Left cardiac atrium (tissue), 4 donors: ENCODE measurements around the gene BPGM. TPM values are rescaled to one million over a fixed set of nuclear protein-coding genes. Genes with fewer than 3 reads are reported as not detected.

Experiments
- ATAC-seq, 2 donors: fragments of 200-7000 bp; cut with Tn5 transposase; one replicate each; pipeline ENCODE4 v1.9.1; 2020; ENCODE audit warnings: mild to moderate bottlenecking in 2 of 2, moderate library complexity in 2 of 2
- DNase-seq: peaks from one replicate; pipeline ENCODE4 v3.0.0-alpha.2; 2020
- intact Hi-C, 2 donors: fragments of 100-400 bp; cut with DNase I; formaldehyde crosslinking; loops; one replicate each; pipeline versions ENCODE4 v1.14.1 to v1.15.1; 2022 to 2023
- total RNA-seq, 2 donors: library from RNA; stranded (reverse); fragmentation: NEBNext Ultra II Directional; extraction: Animal tissue kit (Norgen Biotek cat#: 25700); gene quantifications; one replicate each; pipeline ENCODE4 v1.2.1, GENCODE V29; 2021
- donor health status: DM: no; HTN: yes; CAD: no.
- donor health status: DM: no; HTN: yes; CAD: no; lungs with severe emphysema.
- donor health status: DM: yes; HTN: yes; CAD: no.
- donor health status: Dilated cardiomyopathy.

The BPGM gene
- total RNA-seq, 2 donors from 2014 or later: 12.1 to 15.8 TPM

DNA sequence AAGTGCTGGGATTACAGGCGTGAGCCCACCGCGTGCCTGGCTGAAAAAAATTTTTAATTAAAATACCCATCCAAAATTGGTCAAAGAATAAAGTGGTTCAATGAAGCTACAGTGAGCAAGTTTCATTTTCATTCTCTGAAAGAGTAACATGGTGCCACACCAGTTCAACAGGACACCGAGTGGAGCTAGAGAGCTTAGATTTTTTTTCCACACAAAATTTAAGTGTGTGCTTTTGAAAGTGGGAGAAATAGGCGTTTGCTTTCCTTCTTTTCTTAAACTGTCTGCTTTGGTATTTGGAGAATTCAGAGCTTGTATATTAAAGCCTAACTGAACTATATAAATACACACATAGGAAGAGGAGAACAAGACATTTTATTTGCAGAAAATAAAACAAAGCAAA, 43.4 kb downstream of the BPGM start:
- intact Hi-C loops: loop anchor here in 1 of 2 donors (5.0 kb wide), 1 partner anchor 262 kb away; no protein-coding TSS in a partner anchor
- DNase-seq (no peak), ATAC-seq (peak; percentile 81 to 82)

DNA sequence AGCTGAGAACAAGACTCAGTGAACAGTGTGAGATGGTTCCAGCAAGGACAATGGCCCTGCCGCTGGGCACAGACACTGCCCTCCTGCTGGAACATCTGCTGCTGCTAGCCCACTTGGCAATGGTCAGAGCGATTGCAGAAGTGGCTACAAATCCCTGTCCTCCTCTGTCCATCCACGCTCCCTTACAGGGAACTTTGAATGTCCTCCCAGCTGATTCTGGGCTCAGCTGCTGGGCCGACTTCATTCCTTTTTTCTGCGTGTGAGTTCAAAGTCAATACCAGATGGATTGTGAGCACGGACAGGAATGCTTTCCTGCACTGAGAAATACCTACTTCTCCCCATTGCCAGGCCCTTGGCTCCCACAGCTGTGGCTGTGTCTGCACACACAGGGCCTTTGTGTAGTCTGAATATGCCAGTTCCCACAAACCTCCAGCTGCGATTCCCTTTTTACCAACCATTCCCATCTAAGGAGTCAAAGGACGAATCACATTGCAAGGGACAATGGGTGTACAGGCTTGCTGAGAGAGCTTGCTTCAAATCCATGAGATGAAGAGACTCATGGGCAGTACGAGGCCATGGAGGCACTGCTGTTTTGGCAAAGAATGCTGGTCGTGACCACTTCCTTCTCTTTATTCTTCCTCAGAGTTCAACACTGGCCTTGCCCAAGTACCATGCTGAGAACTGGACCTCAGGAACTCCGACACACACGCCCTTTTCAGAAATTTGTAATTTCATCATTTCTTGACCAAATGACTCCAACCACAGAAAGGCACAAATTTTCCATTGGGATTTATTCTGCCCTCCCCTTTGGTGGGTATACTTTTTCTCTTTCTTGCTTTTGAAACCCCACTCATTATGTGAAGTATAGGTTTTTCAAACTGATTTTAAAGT, 44.2 kb downstream of the BPGM start:
- intact Hi-C loops: loop anchor here in 1 of 2 donors (5.0 kb wide), 1 partner anchor 261 kb away; no protein-coding TSS in a partner anchor
- no peak for DNase-seq
- peak; percentile 5 to 32 for ATAC-seq

DNA sequence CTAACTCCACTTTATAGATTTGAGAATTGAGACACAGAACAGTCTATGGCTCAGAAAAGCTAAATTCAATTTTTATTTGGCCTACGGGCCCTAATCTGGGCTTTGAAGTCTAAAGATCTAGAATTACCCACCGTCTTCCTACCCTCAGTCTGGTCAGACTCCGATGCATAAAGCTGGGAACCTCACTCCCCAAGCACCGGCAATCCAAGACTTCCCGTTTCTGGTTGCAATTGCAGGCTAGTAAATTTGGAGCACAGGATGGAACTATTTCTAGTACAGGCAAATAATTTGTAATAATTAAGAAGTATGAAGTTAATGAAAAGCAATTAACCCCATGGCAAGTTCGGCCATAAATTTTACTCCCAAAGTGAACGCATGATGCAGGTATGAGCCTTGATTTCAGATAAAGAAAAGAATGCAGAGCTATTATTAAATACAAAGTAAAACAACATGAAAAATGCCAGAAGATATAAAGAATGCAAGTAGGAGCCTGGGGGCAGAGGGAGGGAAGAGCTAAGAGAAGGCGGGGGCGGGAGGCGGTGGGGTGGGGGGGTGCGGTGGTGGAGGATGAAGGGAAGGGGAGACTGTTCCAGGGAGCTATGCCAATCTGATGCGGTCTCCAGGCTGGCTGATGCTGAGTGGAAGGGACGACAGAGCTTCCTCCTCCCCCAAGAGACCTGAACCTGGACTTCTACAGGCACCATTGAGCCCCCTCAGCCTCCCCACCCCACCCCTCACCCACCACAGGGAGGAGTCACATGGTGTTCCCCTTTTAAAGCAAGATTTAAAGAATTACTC, 45.1 kb downstream of the BPGM start:
- DNase-seq: no peak
- peak; percentile 7 to 24 for ATAC-seq
- intact Hi-C loops: loop anchor here in 1 of 2 donors (5.0 kb wide), 1 partner anchor 261 kb away; no protein-coding TSS in a partner anchor

DNA sequence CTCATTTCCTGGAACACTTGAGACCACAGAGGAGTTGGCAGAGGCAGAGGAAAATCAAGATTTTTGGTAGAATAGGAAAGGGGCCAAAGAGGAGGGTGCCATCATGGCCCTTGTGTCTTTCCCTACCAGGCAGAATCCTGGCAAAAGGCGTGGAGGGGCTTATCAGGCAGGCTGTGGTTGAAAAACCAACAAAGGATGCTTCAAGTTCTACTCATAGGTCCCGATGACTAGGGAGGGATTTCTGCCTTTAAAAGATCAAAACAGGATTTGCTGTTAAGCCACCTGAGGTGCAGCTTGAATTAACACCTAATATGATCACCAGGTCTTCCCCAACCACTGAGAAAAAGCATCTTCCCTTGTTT, 45.7 kb downstream of the BPGM start:
- DNase-seq (no peak), ATAC-seq (peak in 1 of 2 donors; percentile 3)
- intact Hi-C loops: loop anchor here in 1 of 2 donors (5.0 kb wide), 1 partner anchor 260 kb away; no protein-coding TSS in a partner anchor

DNA sequence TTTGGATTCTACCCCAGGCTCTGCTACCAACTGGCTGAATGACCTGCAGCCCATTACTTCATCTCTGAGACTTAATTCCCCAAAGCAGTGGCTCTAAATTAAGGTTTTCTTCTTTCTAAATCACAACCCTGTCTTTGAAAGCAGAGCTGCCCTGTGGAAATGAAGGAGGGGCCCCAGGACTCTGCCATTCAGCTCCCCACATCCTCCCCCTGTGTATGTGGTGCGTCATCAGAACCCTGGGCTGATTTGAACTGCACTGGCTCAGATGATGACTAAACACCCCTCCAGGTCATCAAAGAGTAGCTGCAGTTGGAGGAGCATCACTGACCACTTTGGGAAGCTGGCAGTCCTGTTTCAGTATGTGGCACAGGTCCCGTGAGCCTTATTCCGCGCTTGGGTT, 46.6 kb downstream of the BPGM start:
- peak; percentile 51 for DNase-seq
- peak; percentile 48 to 58 for ATAC-seq
- intact Hi-C loops: loop anchor here in 1 of 2 donors (5.0 kb wide), 1 partner anchor 259 kb away; no protein-coding TSS in a partner anchor

DNA sequence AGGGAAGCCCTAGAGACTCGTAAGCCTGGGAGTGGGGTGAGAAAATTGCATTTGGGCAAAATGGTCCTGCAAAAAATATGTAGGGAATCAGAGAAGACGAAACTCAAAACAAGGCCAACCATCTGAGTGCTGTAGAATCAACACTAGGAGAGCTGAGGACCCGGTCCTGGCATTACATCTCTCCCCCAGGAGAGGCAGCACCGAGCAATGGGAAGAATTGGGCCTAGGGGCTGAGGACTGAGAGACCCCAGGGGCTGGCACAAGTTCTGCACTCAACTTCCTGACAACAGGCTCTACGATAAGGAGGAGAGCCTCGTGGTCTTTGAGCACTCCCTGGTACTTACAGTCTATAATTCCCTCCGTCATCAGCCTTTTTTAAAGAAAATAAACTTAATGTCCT, 47.6 kb downstream of the BPGM start:
- intact Hi-C loops: loop anchor here in 1 of 2 donors (5.0 kb wide), 1 partner anchor 258 kb away; no protein-coding TSS in a partner anchor
- ATAC-seq: no peak
- DNase-seq: no peak

DNA sequence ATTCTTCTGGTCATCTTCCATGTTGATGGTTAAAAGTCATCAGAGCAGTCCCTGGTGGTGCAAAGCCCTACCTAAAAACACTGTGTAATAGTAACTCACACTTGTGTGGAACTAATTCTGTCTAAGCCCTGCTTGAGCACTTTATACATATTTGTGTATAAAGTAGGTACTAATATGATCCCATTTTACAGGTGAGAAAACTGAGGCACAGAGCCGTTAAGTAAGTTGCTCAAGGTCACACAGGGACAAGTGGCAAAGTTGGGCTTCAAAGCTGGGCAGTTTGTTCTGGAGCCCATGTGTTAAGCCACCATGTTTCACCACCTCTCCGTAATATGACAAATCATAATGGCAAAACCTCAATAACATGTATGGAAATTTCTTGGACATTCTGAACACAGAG, 48.1 kb downstream of the BPGM start:
- intact Hi-C loops: loop anchor here in 1 of 2 donors (5.0 kb wide), 2 partner anchors 58 to 258 kb away; no protein-coding TSS in a partner anchor
- DNase-seq (no peak), ATAC-seq (no peak)

DNA sequence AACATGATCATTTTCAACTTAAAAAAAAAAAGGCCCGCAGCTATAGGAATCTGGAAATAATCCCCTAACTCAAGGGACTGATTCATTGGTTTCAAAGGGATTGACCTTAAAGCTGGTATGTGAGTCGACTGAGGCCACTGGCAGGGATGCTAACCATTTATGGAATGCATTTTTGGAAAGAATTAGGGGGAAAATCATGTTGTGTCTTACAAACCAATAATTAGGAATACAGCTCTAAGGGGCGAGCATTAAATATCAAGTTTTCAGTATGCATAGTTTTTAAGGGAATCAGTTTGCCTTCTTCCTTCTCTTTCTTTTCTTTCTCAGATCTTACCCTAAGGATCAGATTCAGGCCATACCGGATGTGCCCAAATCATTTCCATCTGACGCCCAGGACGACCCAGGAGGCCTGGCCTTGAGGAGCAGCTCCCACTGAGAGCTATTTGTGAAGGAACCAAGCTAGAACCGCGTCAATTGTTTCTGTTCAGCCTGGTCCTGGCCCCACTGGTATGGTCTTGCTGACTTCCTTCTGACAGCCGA, 48.7 kb downstream of the BPGM start:
- intact Hi-C loops: loop anchor here in 1 of 2 donors (5.0 kb wide), 1 partner anchor 57 kb away; no protein-coding TSS in a partner anchor
- no peak for DNase-seq
- ATAC-seq: peak in 1 of 2 donors; percentile 48

DNA sequence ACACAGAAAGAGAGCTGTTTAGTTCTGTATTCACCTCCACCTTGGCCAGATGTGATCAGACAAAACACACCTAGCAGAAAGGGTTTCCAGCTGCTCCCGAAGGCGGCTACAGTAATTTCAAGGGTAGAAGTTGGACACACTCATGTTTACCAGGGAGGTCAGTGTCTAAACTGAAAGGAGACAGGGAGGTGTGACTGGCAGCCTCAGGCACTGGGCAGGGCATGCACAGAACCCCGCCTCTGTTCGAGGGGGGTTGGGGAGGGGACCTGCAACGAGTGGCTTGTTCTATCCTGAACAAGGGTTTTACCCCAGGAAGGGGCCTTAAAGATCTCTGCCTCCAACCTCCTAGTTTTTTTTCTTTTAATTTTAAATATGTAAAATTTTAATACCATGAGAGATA, 49.6 kb downstream of the BPGM start:
- DNase-seq (no peak), ATAC-seq (peak; percentile 38 to 50)
- intact Hi-C loops: loop anchor here in 1 of 2 donors (5.0 kb wide), 1 partner anchor 56 kb away; no protein-coding TSS in a partner anchor

DNA sequence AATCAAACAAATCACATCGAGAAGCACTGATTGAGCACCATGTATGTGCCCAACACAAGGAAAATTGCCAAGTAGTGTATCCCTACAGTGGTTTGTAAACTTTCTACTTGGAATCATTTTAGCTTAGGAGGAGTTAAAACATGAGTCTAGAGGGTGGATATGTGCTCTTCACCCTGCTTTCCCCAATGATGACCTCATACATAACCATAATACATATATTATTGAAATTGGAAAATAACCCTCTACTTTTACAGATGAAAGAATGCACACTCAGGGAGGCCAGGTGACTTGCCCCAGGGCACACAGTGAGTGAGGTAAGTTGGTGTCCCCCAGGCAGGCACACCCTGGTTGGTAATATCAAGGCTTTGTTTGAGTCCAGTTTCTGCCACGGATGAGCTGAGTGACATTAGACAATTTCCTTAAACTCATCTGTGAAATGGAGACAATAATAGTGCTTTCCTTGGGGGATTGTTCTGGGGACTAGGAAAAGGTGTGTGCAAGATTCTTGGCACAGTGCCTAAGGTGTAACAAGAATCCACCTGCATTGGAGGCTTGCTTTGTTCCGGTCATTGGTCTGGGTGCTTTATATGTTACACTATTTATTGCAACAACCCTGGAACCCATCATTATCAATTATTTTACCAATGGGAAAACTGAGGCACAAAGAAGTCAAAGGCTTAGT, 50.7 kb downstream of the BPGM start:
- intact Hi-C loops: loop anchor here in 1 of 2 donors (5.0 kb wide), 1 partner anchor 55 kb away; no protein-coding TSS in a partner anchor
- ATAC-seq (no peak), DNase-seq (no peak)

DNA sequence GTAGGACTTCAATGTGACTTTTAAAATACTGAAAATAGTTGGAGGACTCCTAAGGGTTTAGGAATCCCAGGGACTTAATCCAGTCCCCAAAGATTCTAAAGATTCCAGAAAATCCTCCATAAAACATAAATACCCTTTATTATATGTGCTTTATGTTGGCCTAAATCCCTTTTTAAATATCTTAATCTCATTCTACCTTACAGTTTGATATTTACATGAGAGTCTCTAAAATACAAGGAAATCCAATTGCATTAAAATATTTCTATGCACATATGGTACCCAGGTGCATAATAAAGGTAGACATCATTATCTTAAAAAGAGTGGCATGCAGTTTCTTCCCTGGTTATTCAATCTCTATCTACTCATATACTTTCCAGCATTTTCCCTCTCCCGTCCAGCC, 51.8 kb downstream of the BPGM start:
- ATAC-seq (no peak), DNase-seq (no peak)
- intact Hi-C loops: loop anchor here in 1 of 2 donors (5.0 kb wide), 1 partner anchor 54 kb away; no protein-coding TSS in a partner anchor

DNA sequence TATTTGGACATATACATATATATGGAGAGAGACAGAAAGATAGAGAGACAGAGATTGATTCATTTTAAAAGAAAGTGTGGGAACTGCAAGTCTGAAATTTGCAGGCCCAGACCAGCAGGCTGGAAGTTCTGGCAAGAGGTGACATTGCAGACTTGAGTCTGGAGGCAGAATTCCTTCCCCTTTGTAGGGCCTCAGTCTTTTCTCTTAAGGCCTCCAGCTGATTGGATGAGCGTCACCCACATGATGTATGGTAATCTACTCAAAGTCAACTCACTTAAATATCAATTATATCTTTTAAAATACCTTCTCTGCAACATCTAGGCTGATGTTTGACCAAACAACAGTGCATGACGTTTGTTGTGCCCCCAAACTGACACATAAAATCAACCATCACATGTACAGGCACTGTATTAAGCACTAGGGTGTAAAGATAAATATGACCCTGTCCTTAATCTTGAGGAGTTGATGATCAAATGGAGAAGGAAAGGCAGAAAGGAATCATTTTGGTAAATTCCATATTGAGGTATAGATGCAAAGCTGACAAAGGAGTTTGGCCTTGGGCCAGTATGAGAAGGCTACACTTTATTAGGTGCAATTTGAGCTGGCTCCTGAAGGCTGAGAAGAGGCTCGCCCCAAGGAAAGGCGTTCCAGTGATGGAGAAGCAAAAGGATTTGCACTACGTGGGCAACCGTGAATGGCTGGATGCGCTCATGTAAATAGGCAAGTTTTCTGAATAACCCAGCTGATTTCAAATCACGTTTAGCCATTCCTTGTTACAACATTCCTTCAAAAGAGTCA, 52.6 kb downstream of the BPGM start:
- no peak for DNase-seq
- no peak for ATAC-seq
- intact Hi-C loops: loop anchor here in 1 of 2 donors (5.0 kb wide), 1 partner anchor 53 kb away; no protein-coding TSS in a partner anchor

DNA sequence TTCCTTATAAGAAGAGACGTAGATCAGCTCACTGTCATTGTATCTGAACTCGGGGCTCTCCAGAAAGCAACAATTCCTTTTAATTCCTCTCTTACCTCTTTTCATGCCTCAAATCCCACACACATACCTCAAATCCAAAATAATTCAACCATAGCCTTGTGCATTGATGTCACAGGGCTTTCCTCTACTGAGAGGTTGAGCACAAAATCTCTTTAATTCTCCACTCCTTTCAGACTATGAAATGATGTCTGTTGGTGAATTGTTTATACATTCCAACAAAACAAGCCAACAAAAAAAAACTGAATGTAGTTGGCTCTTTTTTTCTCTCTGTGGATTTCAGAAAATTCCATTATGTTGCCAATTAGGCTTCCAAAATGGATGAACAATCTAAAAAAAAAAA, 53.2 kb downstream of the BPGM start:
- DNase-seq: no peak
- ATAC-seq: no peak
- intact Hi-C loops: loop anchor here in 1 of 2 donors (5.0 kb wide), 1 partner anchor 52 kb away; no protein-coding TSS in a partner anchor

DNA sequence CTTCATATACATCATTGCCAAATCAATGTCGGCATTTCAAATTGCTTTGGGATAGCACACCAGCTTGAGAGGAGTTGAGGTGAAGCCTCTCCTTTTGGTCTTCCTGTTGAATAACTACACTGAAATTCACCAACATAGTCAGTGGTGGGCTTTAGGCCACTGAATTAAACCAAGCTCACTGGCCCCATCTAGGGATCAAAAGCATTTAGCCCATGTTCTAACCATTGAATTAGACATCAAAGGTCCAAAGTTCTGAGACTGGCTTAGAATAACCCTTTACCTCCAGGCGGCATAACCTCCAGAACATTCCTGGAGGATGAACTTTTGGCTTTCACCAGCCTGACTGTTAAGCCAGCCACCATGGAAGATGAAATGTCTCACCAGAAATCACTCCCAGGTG, 54.6 kb downstream of the BPGM start:
- ATAC-seq (no peak), DNase-seq (no peak)
- intact Hi-C loops: no loop called here

DNA sequence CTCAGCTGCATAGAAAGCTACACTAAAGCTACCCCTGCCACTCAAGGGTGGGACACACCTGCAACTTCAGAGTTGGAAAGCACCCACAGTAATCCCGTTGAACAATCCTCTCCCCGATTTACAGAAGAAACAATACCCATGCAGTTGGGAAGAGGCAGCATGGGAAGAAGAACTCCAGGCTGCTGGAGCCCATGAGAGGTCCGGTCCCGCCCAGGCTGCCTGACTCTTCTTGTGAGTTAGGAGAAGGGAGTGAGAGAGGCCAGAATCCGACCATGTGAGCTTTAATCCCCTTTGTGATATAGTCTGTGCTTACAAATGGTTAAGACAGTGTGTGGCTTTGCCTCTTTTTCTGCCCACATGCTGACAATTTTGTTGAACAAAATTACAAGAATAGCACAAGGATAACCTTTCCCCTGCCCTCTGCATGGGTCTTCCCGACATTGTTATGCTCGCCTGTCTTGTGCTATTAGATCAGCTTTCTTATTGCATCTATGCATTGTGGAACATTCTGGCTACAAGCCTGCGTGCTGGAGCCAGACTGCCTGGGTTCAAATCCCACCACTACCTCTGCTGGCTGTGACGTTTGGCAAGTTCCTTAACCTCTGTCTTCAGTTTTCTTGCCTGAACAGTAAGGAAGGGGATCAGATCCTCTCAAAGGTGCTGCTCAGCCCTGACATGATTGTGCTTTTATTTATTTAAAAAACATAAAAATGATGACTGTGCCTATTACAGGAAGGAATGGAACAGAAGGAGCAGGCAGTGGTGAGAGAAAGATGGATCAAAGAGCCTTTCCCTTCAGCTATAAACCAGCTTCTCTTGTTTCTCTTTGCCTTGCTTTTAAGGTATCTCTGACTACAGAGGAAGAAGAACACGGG, 56.0 kb downstream of the BPGM start:
- DNase-seq: no peak
- intact Hi-C loops: no loop called here
- no peak for ATAC-seq

DNA sequence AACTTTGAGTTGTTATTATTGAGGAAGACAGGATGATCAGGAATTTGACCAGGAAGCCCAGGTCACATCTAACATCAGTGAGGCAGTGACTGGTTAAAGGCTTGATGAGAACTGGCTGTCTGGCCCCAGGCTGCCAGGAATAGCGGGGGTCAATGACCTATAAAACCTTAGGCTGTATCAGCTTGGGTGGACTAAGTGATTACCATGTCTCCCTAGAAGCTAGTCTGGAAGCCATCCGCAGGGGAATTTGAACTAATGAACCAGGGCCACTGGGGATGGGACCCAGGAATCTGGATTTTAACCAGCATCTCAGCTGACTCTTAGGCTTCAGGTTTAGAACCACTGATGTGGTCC, 56.6 kb downstream of the BPGM start:
- intact Hi-C loops: no loop called here
- no peak for ATAC-seq
- DNase-seq: no peak

DNA sequence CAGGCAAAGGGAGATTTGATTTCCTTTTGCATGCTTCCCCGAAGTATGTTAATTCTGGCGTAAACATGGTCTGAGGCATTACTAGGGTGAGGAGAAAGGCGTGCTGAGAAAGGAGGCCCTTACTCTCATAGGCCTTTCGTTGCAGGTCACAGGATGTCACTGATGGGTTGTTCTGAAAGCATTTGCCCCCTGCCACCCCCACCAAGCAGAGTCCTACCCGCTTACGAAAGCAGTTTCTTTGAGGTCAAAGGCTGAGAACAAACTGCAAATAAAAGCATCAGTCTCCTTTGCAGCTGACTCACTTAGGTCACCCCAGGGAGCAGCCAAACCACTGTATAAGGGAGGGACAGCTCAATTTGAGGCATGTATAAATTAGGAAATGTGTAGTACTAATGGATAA, 57.1 kb downstream of the BPGM start:
- DNase-seq (no peak), ATAC-seq (peak; percentile 31 to 58)
- intact Hi-C loops: no loop called here
